Naive B cell (primary cell): ENCODE measurements around the gene CLCF1. TPM values are rescaled to one million over a fixed set of nuclear protein-coding genes. Genes with fewer than 3 reads are reported as not detected.

ENCODE experiments used
- ATAC-seq, 2 donors: fragments of 150-1000 bp; cut with Tn5 transposase; 2 replicates each; pipeline ENCODE4 v1.10.0; 2021; ENCODE audit warnings: low read depth in 2 of 2, mild to moderate bottlenecking in 2 of 2, moderate library complexity in 2 of 2
- DNase-seq: peaks from one replicate; pipeline ENCODE4 v3.0.0; 2022
- H3K27ac Mint-ChIP-seq, 6 donors: one replicate each; pipeline ENCODE4 v1.8.0; 2020 to 2022; ENCODE audit warnings: mild to moderate bottlenecking in 6 of 6, mixed read lengths in 6 of 6, moderate library complexity in 5 of 6, inconsistent platforms in 2 of 6
- H3K27me3 Mint-ChIP-seq, 3 donors: one replicate each; pipeline ENCODE4 v1.8.0; 2021 to 2022; ENCODE audit warnings: mixed read lengths in 3 of 3, mild to moderate bottlenecking in 1 of 3
- H3K36me3 Mint-ChIP-seq, 2 donors: one replicate each; pipeline ENCODE4 v1.8.0; 2020 to 2022; ENCODE audit warnings: mixed read lengths in 2 of 2, inconsistent platforms in 1 of 2, mild to moderate bottlenecking in 1 of 2
- H3K4me1 Mint-ChIP-seq, 3 donors: one replicate each; pipeline ENCODE4 v1.8.0; 2020 to 2022; ENCODE audit warnings: mixed read lengths in 3 of 3, inconsistent platforms in 1 of 3, mild to moderate bottlenecking in 1 of 3, moderate library complexity in 1 of 3
- H3K4me3 Mint-ChIP-seq, 8 donors: one replicate each; pipeline ENCODE4 v1.8.0; 2020 to 2022; ENCODE audit warnings: mild to moderate bottlenecking in 8 of 8, mixed read lengths in 8 of 8, moderate library complexity in 8 of 8, inconsistent platforms in 2 of 8
- H3K9me3 Mint-ChIP-seq, 7 donors: one replicate each; pipeline ENCODE4 v1.8.0; 2020 to 2022; ENCODE audit warnings: mixed read lengths in 7 of 7, mild to moderate bottlenecking in 5 of 7, inconsistent platforms in 2 of 7, moderate library complexity in 1 of 7
- polyA plus RNA-seq, 6 donors: library from polyadenylated mRNA; unstranded; fragments of 300-500 nt; fragmentation: Illumina TruSeq; gene quantifications; one replicate each; pipeline ENCODE4 v1.2.3, GENCODE V29; 2021; ENCODE audit warnings: low read depth in 6 of 6

The CLCF1 gene
- polyA plus RNA-seq, 6 donors from 2014 or later, result 5.3 to 10.4 (median 7.7) TPM

- ATAC-seq (no peak), DNase-seq (peak; percentile 61)
- Mint-ChIP-seq H3K27me3 (no peaks in the 10 kb centered on the region), H3K27ac (peak overlapping the region; percentile 33 to 94 (median 78)), H3K36me3 (no peaks in the 10 kb centered on the region), H3K9me3 (no peaks in the 10 kb centered on the region), H3K4me3 (peak overlapping the region; percentile 87 to 98 (median 96)), H3K4me1 (peaks cover 63 to 82% (median 79%) of the 10 kb centered on the region in 3 donors)
Observed at GRCh38 chr11:67351275-67352005, 22.0 kb downstream of the CLCF1 start.

GRCh38 chr11:67349928-67350465 lies 23.4 kb downstream of the CLCF1 start:
- H3K27me3 Mint-ChIP-seq, result no peaks in the 10 kb centered on the region
- DNase-seq, result no peak

DNA sequence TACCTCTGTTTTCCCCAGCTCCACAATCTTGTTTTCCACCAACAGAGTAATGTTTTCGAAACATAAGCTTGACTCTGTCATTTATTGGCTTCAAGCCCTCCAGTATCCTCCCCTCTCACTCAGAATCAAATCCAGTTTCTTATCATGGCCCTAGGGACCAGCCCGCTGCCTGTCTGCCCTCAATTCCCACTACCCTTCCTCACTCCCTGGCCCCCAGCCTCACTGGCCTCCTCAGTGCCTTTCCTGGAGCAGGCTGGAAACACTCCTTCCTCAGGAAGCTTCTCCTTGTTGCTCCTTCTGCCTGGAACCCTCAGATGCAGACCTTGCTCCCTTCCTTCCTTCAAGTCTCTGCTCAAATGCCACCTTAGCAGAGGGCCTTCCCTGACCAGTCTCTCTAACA lies 23.9 kb downstream of the CLCF1 start:
- peak overlapping the region in 6 of 8 donors; percentile 59 to 98 (median 92) for H3K4me3 Mint-ChIP-seq
- no peaks in the 10 kb centered on the region for H3K9me3 Mint-ChIP-seq
- H3K36me3 Mint-ChIP-seq, result no peaks in the 10 kb centered on the region
- no peaks in the 10 kb centered on the region for H3K27me3 Mint-ChIP-seq
- H3K27ac Mint-ChIP-seq, result peak overlapping the region; percentile 63 to 96 (median 86)
- H3K4me1 Mint-ChIP-seq, result peaks cover 60 to 82% (median 79%) of the 10 kb centered on the region in 3 donors
- DNase-seq (no peak), ATAC-seq (no peak)

More at GRCh38 chr11:67349928-67350465, 23.4 kb downstream of the CLCF1 start:
- no peaks in the 10 kb centered on the region for H3K9me3 Mint-ChIP-seq
- ATAC-seq, result no peak
- peak overlapping the region; percentile 70 to 96 (median 82) for H3K27ac Mint-ChIP-seq
- no peaks in the 10 kb centered on the region for H3K36me3 Mint-ChIP-seq
- H3K4me1 Mint-ChIP-seq, result peaks cover 63 to 82% (median 79%) of the 10 kb centered on the region in 3 donors
- H3K4me3 Mint-ChIP-seq, result peak overlapping the region; percentile 59 to 98 (median 88)

DNA sequence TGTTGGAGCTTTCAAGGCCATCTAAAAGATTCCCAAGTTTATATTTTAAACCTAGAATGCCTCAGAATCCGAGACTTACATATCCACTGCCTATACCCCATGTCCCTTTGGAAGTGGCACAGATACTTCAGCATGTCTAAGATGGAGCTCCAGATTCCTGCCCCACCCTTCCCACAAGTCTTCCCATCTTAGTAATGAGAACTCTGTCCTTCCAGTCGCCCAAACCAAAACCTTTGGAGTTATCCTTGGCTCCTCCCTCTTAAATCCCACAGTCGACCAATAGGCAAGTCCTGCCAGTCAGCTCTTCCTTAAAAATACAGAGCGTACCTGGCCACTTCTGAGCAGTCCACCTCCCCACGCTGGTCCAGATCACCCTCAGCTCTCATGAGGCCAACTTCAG lies 24.4 kb downstream of the CLCF1 start:
- Mint-ChIP-seq H3K4me1 (peaks cover 60 to 82% (median 79%) of the 10 kb centered on the region in 3 donors), H3K9me3 (no peaks in the 10 kb centered on the region), H3K4me3 (peak overlapping the region in 7 of 8 donors; percentile 4 to 98 (median 65)), H3K36me3 (no peaks in the 10 kb centered on the region), H3K27me3 (no peaks in the 10 kb centered on the region), H3K27ac (peak overlapping the region in 5 of 6 donors; percentile 84 to 96 (median 89))
- ATAC-seq, result no peak
- no peak for DNase-seq

DNA sequence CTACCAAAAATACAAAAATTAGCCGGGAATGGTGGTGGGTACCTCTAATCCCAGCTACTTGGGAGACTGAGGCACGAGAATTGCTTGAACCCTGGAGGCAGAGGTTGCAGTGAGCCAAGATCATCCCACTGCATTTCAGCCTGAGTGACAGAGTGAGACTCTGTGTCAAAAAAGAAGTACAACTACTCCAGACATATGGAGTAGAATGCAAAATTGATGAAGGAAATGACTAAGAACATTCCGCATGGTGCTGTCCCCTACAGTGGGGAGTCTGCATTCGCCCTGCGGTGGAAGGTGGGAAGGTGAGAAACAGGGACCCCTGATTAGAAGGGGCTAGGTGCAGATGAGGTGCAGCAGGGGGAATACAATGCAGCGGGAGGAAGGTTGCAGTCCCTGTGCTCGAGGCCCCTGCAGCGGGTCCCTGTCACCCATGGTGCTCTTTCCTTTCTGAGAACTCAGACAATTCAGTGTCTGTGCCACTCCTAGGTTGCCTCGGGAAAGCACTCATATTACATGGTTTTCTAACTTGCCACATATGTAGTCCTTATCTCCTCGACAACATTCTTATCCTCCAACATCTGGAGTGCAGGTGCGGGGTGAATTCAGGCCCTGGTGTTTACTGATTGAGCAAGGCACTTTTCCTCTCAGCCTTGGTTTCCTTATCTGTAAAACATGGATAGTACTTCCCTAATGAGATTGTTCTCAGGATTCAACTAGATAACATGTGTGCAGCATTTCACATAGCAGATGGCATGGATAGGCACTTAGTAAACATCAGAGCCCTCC lies 25.2 kb downstream of the CLCF1 start:
- no peaks in the 10 kb centered on the region for H3K36me3 Mint-ChIP-seq
- H3K9me3 Mint-ChIP-seq, result no peaks in the 10 kb centered on the region
- ATAC-seq (no peak), DNase-seq (no peak)
- H3K4me3 Mint-ChIP-seq, result peak overlapping the region in 7 of 8 donors; percentile 6 to 87 (median 56)
- no peaks in the 10 kb centered on the region for H3K27me3 Mint-ChIP-seq
- H3K27ac Mint-ChIP-seq, result peak overlapping the region in 5 of 6 donors; percentile 20 to 84 (median 58)
- peaks cover 56 to 83% (median 77%) of the 10 kb centered on the region in 3 donors for H3K4me1 Mint-ChIP-seq

DNA sequence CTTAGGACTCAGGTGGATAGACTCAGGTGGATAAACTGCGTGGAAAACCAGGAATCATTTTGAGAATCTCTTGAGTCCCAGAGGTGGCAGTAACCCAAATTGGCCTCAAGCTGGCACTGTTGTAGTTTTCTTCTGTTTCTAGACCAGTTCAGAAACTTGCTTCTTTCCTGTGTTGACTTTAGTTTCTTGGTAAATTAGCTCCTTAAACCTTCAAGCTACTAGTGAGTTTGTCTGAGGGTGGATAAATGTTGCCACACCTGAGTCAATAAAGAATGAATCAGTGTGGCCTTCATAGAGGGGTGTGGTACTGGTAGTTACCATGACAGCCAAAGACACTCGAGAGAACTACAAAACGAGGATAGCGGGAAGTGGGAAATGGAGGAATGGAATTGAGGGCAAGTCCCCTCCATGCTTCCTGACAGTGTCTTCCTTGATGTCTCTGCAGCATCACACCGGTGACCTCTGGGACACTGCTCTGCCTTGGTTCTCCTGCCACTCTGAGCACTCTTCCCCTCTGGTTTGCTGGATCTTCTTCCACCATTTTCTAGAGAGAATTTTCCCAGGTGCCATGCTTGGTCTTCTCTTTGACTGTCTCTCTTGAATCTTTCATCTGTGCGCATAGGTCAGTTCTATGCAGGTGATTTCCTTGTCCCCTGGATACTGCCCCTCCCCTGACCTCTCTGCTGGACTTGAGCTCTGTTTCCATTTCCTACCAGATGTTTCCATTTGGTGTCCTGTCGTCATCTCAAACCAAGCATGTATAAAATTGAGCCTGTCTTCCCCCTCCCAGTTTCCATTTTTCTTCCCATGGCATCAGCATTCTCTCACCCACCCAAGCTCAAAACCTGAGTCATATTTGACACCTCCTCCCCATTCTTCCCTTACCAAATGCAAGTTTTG lies 27.2 kb downstream of the CLCF1 start:
- H3K9me3 Mint-ChIP-seq, result no peaks in the 10 kb centered on the region
- H3K4me3 Mint-ChIP-seq, result peak overlapping the region; percentile 24 to 85 (median 62)
- H3K27me3 Mint-ChIP-seq, result no peaks in the 10 kb centered on the region
- DNase-seq (no peak), ATAC-seq (peak; percentile 41 to 56)
- no peaks in the 10 kb centered on the region for H3K36me3 Mint-ChIP-seq
- H3K4me1 Mint-ChIP-seq, result peaks cover 58 to 78% (median 63%) of the 10 kb centered on the region in 3 donors
- peak overlapping the region in 5 of 6 donors; percentile 47 to 95 (median 91) for H3K27ac Mint-ChIP-seq

DNA sequence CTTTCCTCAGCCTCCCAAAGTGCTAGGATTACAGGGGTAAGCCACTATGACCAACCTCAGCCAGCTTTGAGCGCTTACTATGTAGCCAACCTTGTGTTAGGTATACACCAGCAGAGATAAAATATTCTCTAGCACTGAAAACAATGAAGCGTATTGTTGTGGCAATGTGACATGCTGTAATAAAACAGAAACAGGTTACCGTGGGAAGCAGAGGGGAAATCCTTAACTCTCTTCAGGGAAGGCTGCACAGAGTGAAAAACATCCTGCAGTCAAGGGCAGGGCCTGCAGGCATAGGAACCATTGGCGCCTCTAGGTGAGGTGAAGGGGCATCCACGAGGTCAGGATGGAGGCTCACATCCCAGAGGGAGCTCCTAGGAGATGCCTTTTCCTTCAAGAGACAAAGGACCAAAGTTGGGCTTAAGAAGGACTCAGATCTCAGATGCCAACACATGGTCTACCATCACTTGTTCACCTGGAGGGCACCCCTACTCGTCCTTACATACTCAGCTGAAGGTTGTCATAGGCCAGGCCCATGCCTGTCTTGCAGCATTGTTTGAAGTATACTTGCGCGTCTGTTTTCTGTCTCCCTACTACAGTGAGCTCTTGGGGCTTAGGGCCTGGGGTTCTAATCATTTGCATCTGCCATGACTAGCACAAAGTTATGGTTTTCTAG lies 28.0 kb downstream of the CLCF1 start:
- Mint-ChIP-seq H3K4me3 (peak overlapping the region; percentile 61 to 85 (median 69)), H3K9me3 (no peaks in the 10 kb centered on the region), H3K27me3 (no peaks in the 10 kb centered on the region), H3K4me1 (peaks cover 56 to 70% (median 59%) of the 10 kb centered on the region in 3 donors), H3K36me3 (no peaks in the 10 kb centered on the region), H3K27ac (peak overlapping the region; percentile 89 to 98 (median 95))
- DNase-seq (peak; percentile 46), ATAC-seq (peak; percentile 78 to 80)

- Mint-ChIP-seq H3K4me1 (peaks cover 46 to 59% (median 47%) of the 10 kb centered on the region in 3 donors), H3K4me3 (peak overlapping the region; percentile 18 to 85 (median 78)), H3K9me3 (no peaks in the 10 kb centered on the region), H3K36me3 (no peaks in the 10 kb centered on the region), H3K27ac (peak overlapping the region; percentile 83 to 98 (median 95)), H3K27me3 (no peaks in the 10 kb centered on the region)
- peak; percentile 62 to 66 for ATAC-seq
- DNase-seq, result no peak
Observed at GRCh38 chr11:67344264-67344663, 29.1 kb downstream of the CLCF1 start.

DNA sequence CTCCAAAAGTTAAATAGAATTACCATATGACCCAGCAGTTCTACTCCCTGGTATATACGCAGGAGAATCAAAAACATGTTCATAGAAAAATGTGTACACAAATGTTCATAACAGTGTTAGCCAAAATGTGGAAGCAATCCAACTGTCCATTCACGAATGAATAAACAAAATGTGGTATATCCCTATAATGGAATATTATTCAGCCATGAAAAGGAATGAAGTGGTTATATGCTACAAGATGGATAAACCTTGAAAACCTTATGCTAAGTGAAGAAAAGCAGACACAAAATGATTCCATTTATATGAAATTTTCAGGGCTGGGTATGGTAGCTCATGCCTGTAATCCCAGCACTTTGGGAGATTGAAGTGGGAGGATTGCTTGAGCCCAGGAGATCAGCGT lies 36.1 kb downstream of the CLCF1 start:
- Mint-ChIP-seq H3K4me1 (peaks cover 0 to under 1% (median 0%) of the 10 kb centered on the region in 3 donors), H3K27ac (no peak overlapping the region), H3K9me3 (no peaks in the 10 kb centered on the region), H3K4me3 (no peak overlapping the region), H3K27me3 (no peaks in the 10 kb centered on the region), H3K36me3 (peaks cover 0 to 8% of the 10 kb centered on the region in 2 donors)
- ATAC-seq (no peak), DNase-seq (no peak)

GRCh38 chr11:67332081-67332691 lies 41.2 kb downstream of the CLCF1 start:
- Mint-ChIP-seq H3K4me1 (no peaks in the 10 kb centered on the region), H3K9me3 (no peaks in the 10 kb centered on the region), H3K27me3 (no peaks in the 10 kb centered on the region), H3K4me3 (no peak overlapping the region), H3K36me3 (peaks cover 7 to 8% of the 10 kb centered on the region in 2 donors), H3K27ac (no peak overlapping the region)
- no peak for DNase-seq
- ATAC-seq, result no peak

GRCh38 chr11:67323526-67323925 lies 49.9 kb downstream of the CLCF1 start:
- Mint-ChIP-seq H3K4me1 (peaks cover 12 to 27% (median 22%) of the 10 kb centered on the region in 3 donors), H3K36me3 (peaks cover 0 to 4% of the 10 kb centered on the region in 2 donors), H3K4me3 (peak overlapping the region in 1 of 8 donors; percentile 30), H3K27ac (peak overlapping the region in 1 of 6 donors; percentile 19), H3K9me3 (no peaks in the 10 kb centered on the region), H3K27me3 (no peaks in the 10 kb centered on the region)
- DNase-seq, result no peak
- ATAC-seq, result no peak

GRCh38 chr11:67322049-67322448 lies 51.3 kb downstream of the CLCF1 start:
- Mint-ChIP-seq H3K36me3 (peaks cover 0 to 8% of the 10 kb centered on the region in 2 donors), H3K4me1 (peaks cover 19 to 35% (median 32%) of the 10 kb centered on the region in 3 donors), H3K27me3 (no peaks in the 10 kb centered on the region), H3K9me3 (no peaks in the 10 kb centered on the region), H3K4me3 (peak overlapping the region in 2 of 8 donors; percentile 13 to 41), H3K27ac (no peak overlapping the region)
- DNase-seq (no peak), ATAC-seq (no peak)
